ENCODE results near the gene HESX1. TPM values are rescaled to one million over a fixed set of nuclear protein-coding genes. Genes with fewer than 3 reads are reported as not detected.

HESX1 gene
- polyA plus RNA-seq, 1 donor from 2014 or later = 4.8 TPM

DNA sequence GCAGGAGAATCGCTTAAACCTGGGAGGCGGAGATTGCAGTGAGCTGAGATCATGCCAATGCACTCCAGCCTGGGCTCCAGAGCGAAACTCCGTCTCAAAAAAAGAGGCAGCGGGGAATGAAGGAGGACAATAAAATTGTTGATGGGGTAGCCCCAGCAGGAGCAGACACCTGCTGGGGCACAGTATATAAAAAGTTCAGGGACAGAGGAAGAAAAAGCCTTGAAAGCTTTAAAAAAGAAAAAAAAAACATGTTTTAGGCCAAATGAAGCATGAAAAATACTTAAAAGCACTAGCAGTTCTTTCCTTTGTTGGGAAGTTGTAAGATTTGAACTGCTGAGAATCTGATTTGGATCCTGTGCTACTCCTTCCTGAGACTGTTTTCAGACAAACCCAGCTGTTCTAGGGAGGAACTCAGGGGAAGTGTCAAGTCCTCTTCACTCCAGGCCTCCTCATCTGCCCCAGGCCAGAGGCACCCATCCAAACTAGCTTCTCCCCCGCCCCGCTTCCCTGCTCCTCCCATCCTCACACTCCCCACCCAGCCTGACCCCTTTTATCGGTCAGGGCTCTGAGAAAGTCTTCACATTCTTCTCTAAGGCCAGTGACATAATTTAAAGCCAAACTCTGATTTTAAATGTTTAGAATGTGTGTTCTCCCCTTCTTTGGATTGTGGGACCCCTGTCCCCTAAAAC lies 39.6 kb downstream of the HESX1 start:
- TF ChIP-seq RAD21 (conservative IDR thresholded peaks at IDR 0.05) = no peak
- Histone ChIP-seq H3K9ac (ENCODE audit: low read length) (no peak overlapping the region), H3K9me2 (ENCODE audit: insufficient read depth, low read length) (no peaks in the 10 kb centered on the region), H4K20me1 (ENCODE audit: insufficient read depth) (no peaks in the 10 kb centered on the region), H3K27ac (ENCODE audit: low read length) (no peak overlapping the region), H2AFZ (ENCODE audit: low read depth, low read length) (no peak overlapping the region), H3K27me3 (ENCODE audit: insufficient read depth, low read depth, low read length) (no peaks in the 10 kb centered on the region), H3K36me3 (ENCODE audit: insufficient read depth, low read length) (no peaks in the 10 kb centered on the region), H3K4me2 (ENCODE audit: low read length) (no peak overlapping the region), H3K79me2 (replicated peaks; ENCODE audit: insufficient read depth, low read length) (peaks cover 85% of the 10 kb centered on the region), H3F3A (ENCODE audit: insufficient read depth, low read length, poor library complexity, severe bottlenecking) (no peaks in the 10 kb centered on the region), H3K9me3 (ENCODE audit: low read length) (no peaks in the 10 kb centered on the region), H3K4me3 (ENCODE audit: low read length) (no peak overlapping the region)

DNA sequence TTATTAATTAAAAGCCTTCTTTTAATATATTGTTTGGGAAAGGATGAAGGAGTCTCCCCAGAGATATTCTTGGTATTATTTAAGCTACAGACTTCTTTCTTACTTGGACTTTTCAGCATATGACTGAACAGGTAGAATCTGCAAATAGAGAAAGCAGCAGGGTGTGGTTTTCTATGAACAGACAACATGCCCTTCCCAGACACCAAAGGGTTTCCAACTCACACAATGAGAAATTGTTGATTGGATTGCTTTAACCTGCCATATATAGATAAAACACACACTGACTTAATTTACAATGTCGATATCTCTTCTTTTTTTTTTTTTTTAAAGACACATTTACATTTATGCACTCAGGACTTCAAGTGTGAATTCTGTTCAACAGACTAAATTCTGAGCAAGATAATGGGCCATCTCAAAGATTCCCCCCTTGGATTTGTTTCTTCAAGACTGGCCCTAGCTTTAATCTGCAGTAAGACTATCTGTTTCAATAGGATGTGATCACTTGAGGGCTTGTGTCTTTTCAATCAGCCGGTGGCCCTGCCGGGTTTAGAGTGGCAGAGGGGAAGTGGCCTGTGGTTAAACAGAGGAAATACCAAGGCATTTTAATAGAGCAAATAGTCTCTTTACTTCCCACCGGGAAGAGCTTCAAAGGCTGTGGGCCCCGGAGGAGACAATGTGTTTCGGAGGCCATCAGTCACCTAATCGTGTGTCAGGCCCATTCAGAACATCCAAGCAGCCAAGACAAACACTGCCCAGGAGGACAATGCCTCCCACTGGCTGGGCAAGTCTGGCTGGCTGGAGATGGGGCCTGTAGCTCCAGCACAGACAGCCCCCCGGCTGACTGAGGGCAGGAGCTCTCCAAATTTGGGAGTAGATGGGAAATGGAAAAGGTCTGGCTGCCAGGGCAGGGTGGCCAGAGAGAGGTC lies 40.7 kb downstream of the HESX1 start:
- Histone ChIP-seq H3K4me3 (ENCODE audit: low read length) (no peak overlapping the region), H3K27me3 (ENCODE audit: insufficient read depth, low read depth, low read length) (no peaks in the 10 kb centered on the region), H3F3A (ENCODE audit: insufficient read depth, low read length, poor library complexity, severe bottlenecking) (no peaks in the 10 kb centered on the region), H4K20me1 (ENCODE audit: insufficient read depth) (no peaks in the 10 kb centered on the region), H2AFZ (ENCODE audit: low read depth, low read length) (no peak overlapping the region), H3K27ac (ENCODE audit: low read length) (no peak overlapping the region), H3K79me2 (replicated peaks; ENCODE audit: insufficient read depth, low read length) (peaks cover 86% of the 10 kb centered on the region), H3K9ac (ENCODE audit: low read length) (no peak overlapping the region), H3K4me2 (ENCODE audit: low read length) (no peak overlapping the region), H3K9me2 (ENCODE audit: insufficient read depth, low read length) (no peaks in the 10 kb centered on the region), H3K9me3 (ENCODE audit: low read length) (no peaks in the 10 kb centered on the region), H3K36me3 (ENCODE audit: insufficient read depth, low read length) (no peaks in the 10 kb centered on the region)
- TF ChIP-seq SMC3 (conservative IDR thresholded peaks at IDR 0.05; ENCODE audit: poor library complexity) (no peak), EP300 (conservative IDR thresholded peaks at IDR 0.05; ENCODE audit: poor library complexity, severe bottlenecking) (no peak), RAD21 (conservative IDR thresholded peaks at IDR 0.05) (no peak), TAF1 (IDR thresholded peaks at IDR 0.05; ENCODE audit: low read depth) (no peak), EZH2 (IDR thresholded peaks at IDR 0.05; ENCODE audit: borderline replicate concordance, insufficient read depth, low read length, poor library complexity, severe bottlenecking) (no peak), POLR2AphosphoS5 (IDR thresholded peaks at IDR 0.05) (no peak), MXI1 (conservative IDR thresholded peaks at IDR 0.05; ENCODE audit: poor library complexity, severe bottlenecking) (no peak)
- TF ChIP-seq, protein P1, sequence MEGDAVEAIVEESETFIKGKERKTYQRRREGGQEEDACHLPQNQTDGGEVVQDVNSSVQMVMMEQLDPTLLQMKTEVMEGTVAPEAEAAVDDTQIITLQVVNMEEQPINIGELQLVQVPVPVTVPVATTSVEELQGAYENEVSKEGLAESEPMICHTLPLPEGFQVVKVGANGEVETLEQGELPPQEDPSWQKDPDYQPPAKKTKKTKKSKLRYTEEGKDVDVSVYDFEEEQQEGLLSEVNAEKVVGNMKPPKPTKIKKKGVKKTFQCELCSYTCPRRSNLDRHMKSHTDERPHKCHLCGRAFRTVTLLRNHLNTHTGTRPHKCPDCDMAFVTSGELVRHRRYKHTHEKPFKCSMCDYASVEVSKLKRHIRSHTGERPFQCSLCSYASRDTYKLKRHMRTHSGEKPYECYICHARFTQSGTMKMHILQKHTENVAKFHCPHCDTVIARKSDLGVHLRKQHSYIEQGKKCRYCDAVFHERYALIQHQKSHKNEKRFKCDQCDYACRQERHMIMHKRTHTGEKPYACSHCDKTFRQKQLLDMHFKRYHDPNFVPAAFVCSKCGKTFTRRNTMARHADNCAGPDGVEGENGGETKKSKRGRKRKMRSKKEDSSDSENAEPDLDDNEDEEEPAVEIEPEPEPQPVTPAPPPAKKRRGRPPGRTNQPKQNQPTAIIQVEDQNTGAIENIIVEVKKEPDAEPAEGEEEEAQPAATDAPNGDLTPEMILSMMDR (IDR thresholded peaks at IDR 0.05; ENCODE audit: poor library complexity, severe bottlenecking) = no peak
- TF ChIP-seq, protein P2, sequence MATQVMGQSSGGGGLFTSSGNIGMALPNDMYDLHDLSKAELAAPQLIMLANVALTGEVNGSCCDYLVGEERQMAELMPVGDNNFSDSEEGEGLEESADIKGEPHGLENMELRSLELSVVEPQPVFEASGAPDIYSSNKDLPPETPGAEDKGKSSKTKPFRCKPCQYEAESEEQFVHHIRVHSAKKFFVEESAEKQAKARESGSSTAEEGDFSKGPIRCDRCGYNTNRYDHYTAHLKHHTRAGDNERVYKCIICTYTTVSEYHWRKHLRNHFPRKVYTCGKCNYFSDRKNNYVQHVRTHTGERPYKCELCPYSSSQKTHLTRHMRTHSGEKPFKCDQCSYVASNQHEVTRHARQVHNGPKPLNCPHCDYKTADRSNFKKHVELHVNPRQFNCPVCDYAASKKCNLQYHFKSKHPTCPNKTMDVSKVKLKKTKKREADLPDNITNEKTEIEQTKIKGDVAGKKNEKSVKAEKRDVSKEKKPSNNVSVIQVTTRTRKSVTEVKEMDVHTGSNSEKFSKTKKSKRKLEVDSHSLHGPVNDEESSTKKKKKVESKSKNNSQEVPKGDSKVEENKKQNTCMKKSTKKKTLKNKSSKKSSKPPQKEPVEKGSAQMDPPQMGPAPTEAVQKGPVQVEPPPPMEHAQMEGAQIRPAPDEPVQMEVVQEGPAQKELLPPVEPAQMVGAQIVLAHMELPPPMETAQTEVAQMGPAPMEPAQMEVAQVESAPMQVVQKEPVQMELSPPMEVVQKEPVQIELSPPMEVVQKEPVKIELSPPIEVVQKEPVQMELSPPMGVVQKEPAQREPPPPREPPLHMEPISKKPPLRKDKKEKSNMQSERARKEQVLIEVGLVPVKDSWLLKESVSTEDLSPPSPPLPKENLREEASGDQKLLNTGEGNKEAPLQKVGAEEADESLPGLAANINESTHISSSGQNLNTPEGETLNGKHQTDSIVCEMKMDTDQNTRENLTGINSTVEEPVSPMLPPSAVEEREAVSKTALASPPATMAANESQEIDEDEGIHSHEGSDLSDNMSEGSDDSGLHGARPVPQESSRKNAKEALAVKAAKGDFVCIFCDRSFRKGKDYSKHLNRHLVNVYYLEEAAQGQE (IDR thresholded peaks at IDR 0.05; ENCODE audit: borderline replicate concordance) = no peak
